K562 (cell line): ENCODE data around the gene AJAP1. TPM values are rescaled to one million over a fixed set of nuclear protein-coding genes. Genes with fewer than 3 reads are reported as not detected.

Source experiments
- ATAC-seq: fragments of 200-7000 bp; cut with Tn5 transposase; 3 replicates; pipeline ENCODE4 v1.9.1; 2020; ENCODE audit warnings: moderate library complexity
- BruUV-seq: library from RNA; stranded (reverse); fragments of 400-500 nt; replicated peaks from 2 replicates; lab custom pipeline; 2021; lab: Mats Ljungman, UMichigan
- CTCF ChIA-PET: fragments of 300-600 bp; formaldehyde crosslinking; extraction: SDS; loops from one replicate; lab custom pipeline; 2021; ENCODE audit warnings: low intra/inter-chr PET ratio; lab: Yijun Ruan, JAX
- POLR2A ChIA-PET: fragments of 300-600, 350-650 bp; sonication (Branson Sonifier 250); formaldehyde crosslinking; extraction: SDS; loops from one replicate; lab custom pipeline; 2021; ENCODE audit warnings: antibody characterized with exemption, inconsistent platforms; lab: Yijun Ruan, JAX
- DNase-seq, 4 experiments: peaks; one replicate each; pipeline versions ENCODE4 v3.0.0 to v3.0.0-alpha.2; 2011 to 2018; ENCODE audit warnings: low spot score in 3 of 4, mixed read lengths in 3 of 4; ENCODE audit errors: extremely low read depth in 1 of 4
- FAIRE-seq: peaks from 2 replicates; lab custom pipeline; 2011; peaks lifted over from hg19 to GRCh38; lab: Jason Lieb, UNC
- H2AFZ ChIP-seq: 2 replicates; pipeline ENCODE4 v1.6.0; 2011; ENCODE audit warnings: low read depth, low read length, control low read depth, inconsistent platforms
- H3K27ac ChIP-seq: fragments of 200-600 bp; 3 replicates; pipeline ENCODE4 v1.8.0; 2011; ENCODE audit warnings: low read depth, mild to moderate bottlenecking, control low read depth, inconsistent platforms, low read length, moderate library complexity, mixed read lengths; ENCODE audit errors: extremely low read depth
- H3K27me3 ChIP-seq, 2 experiments: fragments of 300-600 bp in 1 of 2; 2 replicates in 1 of 2; 3 replicates in 1 of 2; pipeline versions ENCODE4 v1.6.0 to v1.8.0; 2011; ENCODE audit warnings: inconsistent platforms in 2 of 2, low read length in 2 of 2, mild to moderate bottlenecking in 1 of 2, mixed read lengths in 1 of 2, moderate library complexity in 1 of 2; ENCODE audit not compliant: control insufficient read depth in 2 of 2, insufficient read depth in 2 of 2
- H3K36me3 ChIP-seq: fragments of 300-600 bp; 3 replicates; pipeline ENCODE4 v1.8.0; 2011; ENCODE audit warnings: mild to moderate bottlenecking, low read length, inconsistent platforms; ENCODE audit not compliant: control insufficient read depth, insufficient read depth
- H3K4me1 ChIP-seq, 2 experiments: fragments of 200-600 bp in 1 of 2; replicated peaks in 1 of 2; 2 replicates in 1 of 2; 3 replicates in 1 of 2; pipeline versions ENCODE4 v1.5.1 to v1.8.0; 2011; ENCODE audit warnings: inconsistent platforms in 2 of 2, low read length in 2 of 2, mild to moderate bottlenecking in 1 of 2, mixed read lengths in 1 of 2, moderate library complexity in 1 of 2; ENCODE audit not compliant: control insufficient read depth in 2 of 2, insufficient read depth in 2 of 2
- H3K4me2 ChIP-seq: 2 replicates; pipeline ENCODE4 v1.6.1; 2011; ENCODE audit warnings: low read length, control low read depth, inconsistent platforms, mixed read lengths; ENCODE audit not compliant: insufficient read depth
- H3K4me3 ChIP-seq: fragments of 200-600 bp; sonication (generic), shearing (Covaris generic); 2 replicates; pipeline ENCODE4 v1.5.1; 2016; ENCODE audit warnings: control low read depth, inconsistent platforms
- H3K79me2 ChIP-seq: fragments of 200-600 bp; 3 replicates; pipeline ENCODE4 v1.8.0; 2011; ENCODE audit warnings: low read length, inconsistent platforms; ENCODE audit not compliant: control insufficient read depth, insufficient read depth
- H3K9ac ChIP-seq, 2 experiments: 2 replicates each; pipeline versions ENCODE4 v1.6.0 to v1.6.1; 2011; ENCODE audit warnings: low read depth in 2 of 2, low read length in 2 of 2, control low read depth in 1 of 2, inconsistent platforms in 1 of 2, mild to moderate bottlenecking in 1 of 2, mixed read lengths in 1 of 2; ENCODE audit not compliant: insufficient read depth in 1 of 2
- H3K9me1 ChIP-seq: one replicate; pipeline ENCODE4 v1.6.0; 2011; ENCODE audit warnings: inconsistent platforms, mild to moderate bottlenecking, low read length, moderate library complexity; ENCODE audit not compliant: control insufficient read depth, insufficient read depth
- H3K9me3 ChIP-seq: replicated peaks from 2 replicates; pipeline ENCODE4 v1.5.1; 2011; ENCODE audit warnings: low read depth, low read length, inconsistent platforms; ENCODE audit not compliant: control insufficient read depth, insufficient read depth
- H4K20me1 ChIP-seq: replicated peaks from 2 replicates; pipeline ENCODE4 v1.6.1; 2011; ENCODE audit warnings: low read length, inconsistent platforms, mixed read lengths; ENCODE audit not compliant: control insufficient read depth, insufficient read depth
- EHMT2 ChIP-seq: fragments of 450-650 bp; IDR thresholded peaks from 2 replicates; pipeline ENCODE4 v1.6.1; 2018; ENCODE audit warnings: antibody characterized with exemption
- FOXA3 ChIP-seq, 2 experiments: fragments of 450-650 bp in 1 of 2; sonication (generic) in 1 of 2; formaldehyde crosslinking; IDR thresholded peaks in 1 of 2; conservative IDR thresholded peaks in 1 of 2; 2 replicates each; pipeline versions ENCODE4 v1.4.0 to v1.8.0; 2020 to 2022; ENCODE audit warnings: mild to moderate bottlenecking in 2 of 2, missing genetic modification reagents in 1 of 2
- FOXK1 ChIP-seq: sonication (generic); formaldehyde crosslinking; IDR thresholded peaks from 2 replicates; pipeline ENCODE4 v1.8.0; 2022; ENCODE audit warnings: missing genetic modification reagents, mild to moderate bottlenecking, borderline replicate concordance
- FUS ChIP-seq: fragments of 200-400 bp; formaldehyde crosslinking; optimal IDR thresholded peaks from 2 replicates; pipeline ENCODE3; 2017; ENCODE audit warnings: low read depth, low read length
- SRF ChIP-seq, 2 experiments: fragments of 250-450, 450-650 bp in 1 of 2; sonication (Bioruptor Pico) in 1 of 2; sonication (generic) in 1 of 2; formaldehyde crosslinking; IDR thresholded peaks; 2 replicates each; pipeline versions ENCODE4 v1.5.0 to v1.5.1; 2020 to 2022; ENCODE audit warnings: mild to moderate bottlenecking in 1 of 2, missing genetic modification reagents in 1 of 2
- TAF9B ChIP-seq: fragments of 450-650 bp; IDR thresholded peaks from 2 replicates; pipeline ENCODE4 v1.6.1; 2018; ENCODE audit warnings: mild to moderate bottlenecking; ENCODE audit not compliant: partially characterized antibody
- TEAD4 ChIP-seq, 2 experiments: sonication (generic) in 1 of 2; formaldehyde crosslinking in 1 of 2; IDR thresholded peaks; 2 replicates each; pipeline versions ENCODE4 v1.6.1 to v1.8.0; 2012 to 2022; ENCODE audit warnings: borderline replicate concordance in 1 of 2, inconsistent platforms in 1 of 2, low read length in 1 of 2, mild to moderate bottlenecking in 1 of 2, missing genetic modification reagents in 1 of 2
- THRB ChIP-seq: fragments of 450-650 bp; formaldehyde crosslinking; conservative IDR thresholded peaks from 2 replicates; pipeline ENCODE4 v1.4.0; 2022; ENCODE audit warnings: mild to moderate bottlenecking, missing genetic modification characterization
- ZBTB8A ChIP-seq: fragments of 450-650 bp; IDR thresholded peaks from 2 replicates; pipeline ENCODE4 v1.6.1; 2018; ENCODE audit warnings: mild to moderate bottlenecking, moderate library complexity; ENCODE audit not compliant: partially characterized antibody
- ZHX1 ChIP-seq: fragments of 150-350 bp; conservative IDR thresholded peaks from 2 replicates; pipeline ENCODE4 v1.6.1; 2014; ENCODE audit warnings: low read length
- ZNF24 ChIP-seq: fragments of 450-650 bp; IDR thresholded peaks from 2 replicates; pipeline ENCODE4 v1.6.1; 2016
- ZNF696 ChIP-seq: fragments of 250-450 bp; sonication (Bioruptor Pico); conservative IDR thresholded peaks from 2 replicates; pipeline ENCODE4 v1.4.0; 2020; ENCODE audit warnings: mild to moderate bottlenecking, moderate library complexity
- WGBS: fragments of 100-300 bp; shearing (Covaris generic); methylation state at CpG from one replicate; pipeline ENCODE4 v1.1.6; 2016; ENCODE audit warnings: low coverage, mixed read lengths; ENCODE audit not compliant: insufficient coverage; ENCODE audit errors: missing lambda C conversion rate; 5-methylcytosine and 5-hydroxymethylcytosine counted together
- in situ Hi-C: fragments of 300-500 bp; cut with MboI; formaldehyde crosslinking; loops from 4 replicates; pipeline ENCODE4 v1.15.0; 2018; ENCODE audit warnings: inconsistent platforms, mixed read lengths
- intact Hi-C: fragments of 100-400 bp; cut with micrococcal nuclease; formaldehyde crosslinking; loops from 2 replicates; pipeline ENCODE4 v1.14.2; 2022
- polyA plus RNA-seq, 8 experiments: library from polyadenylated mRNA; depleted of rRNA in 4 of 8; stranded (reverse) in 5 of 8; unstranded in 3 of 8; fragments of >200 nt; fragmentation: Nextera tagmentation in 2 of 8; fragmentation: Illumina TruSeq in 1 of 8; extraction: Ambion mirVana in 2 of 8; extraction: Trizol in 1 of 8; gene quantifications; 2 replicates each; pipeline versions ENCODE4 v1.2.1 to v1.2.3, GENCODE V29; 2011 to 2014; ENCODE audit warnings: inconsistent platforms in 1 of 8, missing spikeins in 1 of 8
- total RNA-seq, 7 experiments: library from RNA; depleted of rRNA in 6 of 7; stranded (reverse); fragments of >200 nt in 6 of 7; fragmentation: Illumina TruSeq in 2 of 7; extraction: Trizol in 2 of 7; gene quantifications; 2 replicates each; pipeline versions ENCODE4 v1.2.1 to v1.2.3, GENCODE V29; 2011 to 2021; ENCODE audit warnings: low replicate concordance in 1 of 7

The AJAP1 gene
- total and polyA plus RNA-seq, 9 of the 15 experiments (the other 6 are each of a cell fraction or from before 2014, with no cell fraction given): not detected

GRCh38 chr1:4677608-4678007, 23.2 kb downstream of the AJAP1 start:
- Histone ChIP-seq H3K4me2 (no peak overlapping the region), H3K9me1 (no peaks in the 10 kb centered on the region), H3K9me3 (no peaks in the 10 kb centered on the region), H3K79me2 (no peaks in the 10 kb centered on the region), H3K4me3 (no peak overlapping the region), H2AFZ (no peak overlapping the region), H3K9ac (no peak overlapping the region), H3K27ac (no peak overlapping the region), H3K4me1 (no peaks in the 10 kb centered on the region), H3K36me3 (no peaks in the 10 kb centered on the region), H3K27me3 (peaks cover 0 to 21% of the 10 kb centered on the region in 2 experiments; a peak in 3 of 5 replicates), H4K20me1 (no peaks in the 10 kb centered on the region)
- intact Hi-C loops: no loop called here
- 3% methylated on average over 7 of the region's 7 CpGs for WGBS
- in situ Hi-C loops: no loop called here
- no TSS peak for BruUV-seq
- ATAC-seq: no peak
- ChIA-PET CTCF (no interaction called here), POLR2A (no interaction called here)
- TF ChIP-seq FOXA3 (CRISPR knock-in tag; conservative IDR thresholded peaks at IDR 0.05 in 1 of 2, IDR thresholded peaks at IDR 0.05 in 1 of 2) (no peak), ZBTB8A (no peak), ZNF24 (no peak), TAF9B (no peak), EHMT2 (no peak), TEAD4 (IDR thresholded peaks at IDR 0.05; ENCODE audit: low read length) (no peak), TEAD4 (CRISPR knock-in tag; IDR thresholded peaks at IDR 0.05; ENCODE audit: borderline replicate concordance) (no peak), ZNF696 (CRISPR knock-in tag) (no peak), FOXK1 (CRISPR knock-in tag) (no peak), ZHX1 (no peak), FUS (no peak), SRF (CRISPR knock-in tag; IDR thresholded peaks at IDR 0.05) (no peak), THRB (CRISPR knock-in tag) (no peak)
- DNase-seq: no peak
- FAIRE-seq: no peak
